CD14-positive monocyte (primary cell): Measurements from ENCODE around the gene ERC1. TPM values are rescaled to one million over a fixed set of nuclear protein-coding genes. Genes with fewer than 3 reads are reported as not detected.

Experiments used
- DNase-seq, 3 donors: peaks; one replicate each; pipeline ENCODE4 v3.0.0-alpha.2; 2011 to 2022
- H2AFZ ChIP-seq: 2 replicates; pipeline ENCODE4 v1.6.0; 2012; ENCODE audit warnings: mild to moderate bottlenecking, low read depth, low read length, inconsistent platforms; ENCODE audit not compliant: insufficient read depth, poor library complexity, severe bottlenecking
- H3K27ac ChIP-seq, 2 donors: 1 replicate in 1 of 2; 2 replicates in 1 of 2; pipeline ENCODE4 v1.5.1; 2012 to 2013; ENCODE audit warnings: low read length in 2 of 2, control low read depth in 1 of 2, inconsistent platforms in 1 of 2, low read depth in 1 of 2, mild to moderate bottlenecking in 1 of 2
- H3K27me3 ChIP-seq, 2 donors: one replicate each; pipeline versions ENCODE4 v1.6.0 to v1.6.1; 2011 to 2013; ENCODE audit warnings: low read length in 2 of 2; ENCODE audit not compliant: control insufficient read depth in 2 of 2, insufficient read depth in 2 of 2
- H3K36me3 ChIP-seq, 2 donors: replicated peaks in 1 of 2; 1 replicate in 1 of 2; 2 replicates in 1 of 2; pipeline versions ENCODE4 v1.5.1 to v1.6.1; 2012 to 2013; ENCODE audit warnings: low read length in 2 of 2, control low read depth in 1 of 2, inconsistent platforms in 1 of 2, mild to moderate bottlenecking in 1 of 2; ENCODE audit not compliant: insufficient read depth in 2 of 2, control insufficient read depth in 1 of 2
- H3K4me1 ChIP-seq, 2 donors: 1 replicate in 1 of 2; 2 replicates in 1 of 2; pipeline versions ENCODE4 v1.5.1 to v1.6.1; 2012 to 2013; ENCODE audit warnings: low read length in 2 of 2, control low read depth in 1 of 2, inconsistent platforms in 1 of 2, mild to moderate bottlenecking in 1 of 2, moderate library complexity in 1 of 2; ENCODE audit not compliant: insufficient read depth in 2 of 2, control insufficient read depth in 1 of 2
- H3K4me2 ChIP-seq: replicated peaks from 2 replicates; pipeline ENCODE3; 2012; ENCODE audit warnings: low read length, moderate library complexity, mild to moderate bottlenecking; ENCODE audit not compliant: poor library complexity, severe bottlenecking; ENCODE audit errors: extremely low read depth
- H3K4me3 ChIP-seq, 3 experiments: fragments of 200-600 bp in 1 of 3; sonication (generic) in 1 of 3; replicated peaks in 1 of 3; 1 replicate in 2 of 3; 2 replicates in 1 of 3; pipeline ENCODE4 v1.5.1; 2011 to 2013; ENCODE audit warnings: low read length in 3 of 3, mild to moderate bottlenecking in 3 of 3, control low read depth in 2 of 3, low read depth in 2 of 3, inconsistent platforms in 1 of 3, moderate library complexity in 1 of 3
- H3K79me2 ChIP-seq: 2 replicates; pipeline ENCODE4 v1.6.0; 2012; ENCODE audit warnings: mild to moderate bottlenecking, control low read depth, inconsistent platforms, low read length, moderate library complexity; ENCODE audit not compliant: insufficient read depth
- H3K9ac ChIP-seq: 2 replicates; pipeline ENCODE4 v1.6.0; 2017; ENCODE audit warnings: low read length, mild to moderate bottlenecking; ENCODE audit not compliant: insufficient read depth, poor library complexity, severe bottlenecking
- H3K9me3 ChIP-seq, 2 donors: replicated peaks in 1 of 2; 1 replicate in 1 of 2; 2 replicates in 1 of 2; pipeline versions ENCODE4 v1.5.1 to v1.6.1; 2012 to 2013; ENCODE audit warnings: low read length in 2 of 2, control low read depth in 1 of 2; ENCODE audit not compliant: control insufficient read depth in 1 of 2, insufficient read depth in 1 of 2
- H4K20me1 ChIP-seq: 2 replicates; pipeline ENCODE4 v1.6.0; 2012; ENCODE audit warnings: mild to moderate bottlenecking, low read length, control low read depth, moderate library complexity; ENCODE audit not compliant: insufficient read depth
- H3K27ac Mint-ChIP-seq, 7 donors: one replicate each; pipeline ENCODE4 v1.8.0; 2020; ENCODE audit warnings: mild to moderate bottlenecking in 7 of 7, mixed read lengths in 7 of 7, moderate library complexity in 6 of 7, inconsistent platforms in 2 of 7
- H3K27me3 Mint-ChIP-seq, 3 donors: one replicate each; pipeline ENCODE4 v1.8.0; 2021 to 2022; ENCODE audit warnings: low read depth in 3 of 3, mild to moderate bottlenecking in 3 of 3, mixed read lengths in 3 of 3, moderate library complexity in 3 of 3, inconsistent platforms in 1 of 3
- H3K36me3 Mint-ChIP-seq, 2 donors: one replicate each; pipeline ENCODE4 v1.8.0; 2020; ENCODE audit warnings: mixed read lengths in 2 of 2, inconsistent platforms in 1 of 2, mild to moderate bottlenecking in 1 of 2
- H3K4me1 Mint-ChIP-seq: one replicate; pipeline ENCODE4 v1.8.0; 2020; ENCODE audit warnings: mild to moderate bottlenecking, mixed read lengths
- H3K4me3 Mint-ChIP-seq, 2 donors: one replicate each; pipeline ENCODE4 v1.8.0; 2020; ENCODE audit warnings: mild to moderate bottlenecking in 2 of 2, mixed read lengths in 2 of 2, moderate library complexity in 1 of 2
- H3K9me3 Mint-ChIP-seq, 7 donors: one replicate each; pipeline ENCODE4 v1.8.0; 2020 to 2022; ENCODE audit warnings: mixed read lengths in 7 of 7, mild to moderate bottlenecking in 6 of 7, moderate library complexity in 6 of 7, inconsistent platforms in 2 of 7
- WGBS: methylation state at CpG from one replicate; pipeline ENCODE4 v1.1.5; 2013; ENCODE audit warnings: missing lambda C conversion rate; ENCODE audit not compliant: insufficient coverage; 5-methylcytosine and 5-hydroxymethylcytosine counted together
- intact Hi-C, 2 donors: fragments of 100-400 bp; cut with micrococcal nuclease; formaldehyde crosslinking; loops; one replicate each; pipeline versions ENCODE4 v1.15.0 to v1.15.1; 2023
- polyA plus RNA-seq, 3 donors: library from polyadenylated mRNA; depleted of rRNA in 1 of 3; unstranded in 2 of 3; stranded (reverse) in 1 of 3; fragments of 300-500 nt in 2 of 3; fragments of >200 nt in 1 of 3; fragmentation: Illumina TruSeq in 2 of 3; gene quantifications; 1 replicate in 2 of 3; 2 replicates in 1 of 3; pipeline ENCODE4 v1.2.3, GENCODE V29; 2012 to 2021
- TF ChIP-seq, protein P1 (sequence below): fragments of 200-600 bp; IDR thresholded peaks from one replicate; pipeline ENCODE4 v1.8.0; 2022; ENCODE audit warnings: antibody characterized with exemption, mild to moderate bottlenecking

Gene ERC1
- polyA plus RNA-seq, 3 donors, result 4.0 to 14.3 (median 5.1) TPM

DNA sequence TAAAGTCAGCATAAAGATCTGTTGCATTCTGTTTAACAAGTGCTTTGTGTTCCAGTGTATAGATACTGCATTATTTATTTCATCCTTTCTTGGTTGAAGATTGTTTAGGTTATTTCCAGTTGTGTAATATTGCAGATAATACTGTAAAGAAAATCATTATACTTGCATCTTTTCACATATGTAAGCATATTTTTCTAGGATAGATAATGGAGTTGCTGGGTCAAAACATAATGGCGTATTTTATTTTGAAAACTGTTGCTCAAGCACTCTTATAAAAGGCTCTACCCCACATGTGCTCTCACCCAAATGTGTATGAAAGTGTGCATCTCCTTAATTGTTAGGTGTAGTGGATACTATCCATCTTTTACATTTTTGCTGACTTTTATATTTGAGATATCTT is 329.0 kb downstream of the ERC1 start:
- peaks cover 46% of the 10 kb centered on the region for H3K4me1 Mint-ChIP-seq
- H3K4me2 ChIP-seq, result no peak overlapping the region
- intact Hi-C loops, result no loop called here
- no CpG with 5 or more reads among the region's 1 CpG for WGBS
- H3K9me3 ChIP-seq, result peaks cover 0 to under 1% of the 10 kb centered on the region in 2 donors
- no peak overlapping the region for H2AFZ ChIP-seq
- H3K4me3 Mint-ChIP-seq, result no peak overlapping the region
- no peaks in the 10 kb centered on the region for H3K27me3 ChIP-seq
- no peak overlapping the region for H3K27ac Mint-ChIP-seq
- no peaks in the 10 kb centered on the region for H3K79me2 ChIP-seq
- no peak overlapping the region for H3K27ac ChIP-seq
- H3K36me3 ChIP-seq, result no peaks in the 10 kb centered on the region
- H3K27me3 Mint-ChIP-seq, result no peaks in the 10 kb centered on the region
- no peak for DNase-seq
- peaks cover 6 to 10% of the 10 kb centered on the region in 2 donors for H3K36me3 Mint-ChIP-seq
- TF ChIP-seq, protein P1, sequence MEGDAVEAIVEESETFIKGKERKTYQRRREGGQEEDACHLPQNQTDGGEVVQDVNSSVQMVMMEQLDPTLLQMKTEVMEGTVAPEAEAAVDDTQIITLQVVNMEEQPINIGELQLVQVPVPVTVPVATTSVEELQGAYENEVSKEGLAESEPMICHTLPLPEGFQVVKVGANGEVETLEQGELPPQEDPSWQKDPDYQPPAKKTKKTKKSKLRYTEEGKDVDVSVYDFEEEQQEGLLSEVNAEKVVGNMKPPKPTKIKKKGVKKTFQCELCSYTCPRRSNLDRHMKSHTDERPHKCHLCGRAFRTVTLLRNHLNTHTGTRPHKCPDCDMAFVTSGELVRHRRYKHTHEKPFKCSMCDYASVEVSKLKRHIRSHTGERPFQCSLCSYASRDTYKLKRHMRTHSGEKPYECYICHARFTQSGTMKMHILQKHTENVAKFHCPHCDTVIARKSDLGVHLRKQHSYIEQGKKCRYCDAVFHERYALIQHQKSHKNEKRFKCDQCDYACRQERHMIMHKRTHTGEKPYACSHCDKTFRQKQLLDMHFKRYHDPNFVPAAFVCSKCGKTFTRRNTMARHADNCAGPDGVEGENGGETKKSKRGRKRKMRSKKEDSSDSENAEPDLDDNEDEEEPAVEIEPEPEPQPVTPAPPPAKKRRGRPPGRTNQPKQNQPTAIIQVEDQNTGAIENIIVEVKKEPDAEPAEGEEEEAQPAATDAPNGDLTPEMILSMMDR, result no peak
- H3K9me3 Mint-ChIP-seq, result peaks cover 0 to 7% (median 5%) of the 10 kb centered on the region in 7 donors
- H3K4me3 ChIP-seq, result no peak overlapping the region
- H3K9ac ChIP-seq, result no peak overlapping the region
- peaks cover 35 to 57% of the 10 kb centered on the region in 2 donors for H3K4me1 ChIP-seq
- H4K20me1 ChIP-seq, result no peaks in the 10 kb centered on the region

DNA sequence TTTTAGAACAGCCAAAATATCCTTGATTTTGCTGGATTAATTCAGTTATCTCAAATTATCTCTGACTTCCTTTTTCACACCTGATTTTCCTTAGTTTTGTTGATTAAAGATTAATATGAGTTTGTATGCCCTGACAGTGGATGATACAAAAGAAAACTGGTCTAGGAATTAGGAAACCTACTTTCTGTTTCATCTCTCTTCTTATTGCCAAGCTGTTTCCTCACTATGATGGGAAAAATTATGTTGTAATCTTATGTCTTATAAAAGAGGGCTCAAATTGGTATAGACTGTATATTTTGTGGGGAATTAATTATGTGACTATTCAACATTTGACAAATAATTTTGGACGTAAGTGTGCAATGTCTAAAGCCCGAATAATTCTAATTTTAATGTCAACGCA is 331.8 kb downstream of the ERC1 start:
- H3K9ac ChIP-seq, result no peak overlapping the region
- peak overlapping the region in 1 of 3 experiments; percentile 19 for H3K4me3 ChIP-seq
- peaks cover 64% of the 10 kb centered on the region for H3K4me1 Mint-ChIP-seq
- H3K9me3 Mint-ChIP-seq, result no peaks in the 10 kb centered on the region
- no peak overlapping the region for H2AFZ ChIP-seq
- H3K79me2 ChIP-seq, result no peaks in the 10 kb centered on the region
- no peaks in the 10 kb centered on the region for H3K36me3 ChIP-seq
- intact Hi-C loops, result no loop called here
- peak in 2 of 3 donors; percentile 17 to 33 for DNase-seq
- H3K4me1 ChIP-seq, result peaks cover 43 to 75% of the 10 kb centered on the region in 2 donors
- no peaks in the 10 kb centered on the region for H3K27me3 ChIP-seq
- peak overlapping the region; percentile 47 for H3K4me2 ChIP-seq
- H3K9me3 ChIP-seq, result no peaks in the 10 kb centered on the region
- H3K36me3 Mint-ChIP-seq, result peaks cover 2 to 3% of the 10 kb centered on the region in 2 donors
- no peak overlapping the region for H3K4me3 Mint-ChIP-seq
- H3K27me3 Mint-ChIP-seq, result no peaks in the 10 kb centered on the region
- WGBS, result 100% methylated on average over 1 of the region's 3 CpGs
- TF ChIP-seq, protein P1, result no peak
- H4K20me1 ChIP-seq, result no peaks in the 10 kb centered on the region
- peak overlapping the region; percentile 20 to 83 (median 52) for H3K27ac Mint-ChIP-seq
- peak overlapping the region in 1 of 2 donors; percentile 75 for H3K27ac ChIP-seq
